HepG2 (cell line): ENCODE results near the gene PMIS2. TPM values are rescaled to one million over a fixed set of nuclear protein-coding genes. Genes with fewer than 3 reads are reported as not detected.

Experiments used
- AKAP8 ChIP-seq: sonication (generic); formaldehyde crosslinking; IDR thresholded peaks from 2 replicates; pipeline ENCODE4 v1.5.1; 2020; ENCODE audit warnings: mild to moderate bottlenecking, missing genetic modification reagents
- ARNT2 ChIP-seq: sonication (generic); formaldehyde crosslinking; IDR thresholded peaks from 2 replicates; pipeline ENCODE4 v1.8.0; 2022; ENCODE audit warnings: mild to moderate bottlenecking, low read depth, missing genetic modification reagents, moderate library complexity
- CEBPB ChIP-seq: IDR thresholded peaks from 2 replicates; pipeline ENCODE4 v1.6.1; 2011; ENCODE audit warnings: low read depth, low read length, improper control_type of control experiment, borderline replicate concordance
- FOSL1 ChIP-seq: sonication (generic); formaldehyde crosslinking; IDR thresholded peaks from 2 replicates; pipeline ENCODE4 v1.9.0; 2021; ENCODE audit warnings: missing genetic modification reagents, borderline replicate concordance
- FOXA1 ChIP-seq, 2 experiments: fragments of 450-650 bp in 1 of 2; sonication (generic) in 1 of 2; formaldehyde crosslinking in 1 of 2; IDR thresholded peaks; 2 replicates each; pipeline versions ENCODE4 v1.4.0 to v1.6.1; 2016 to 2020; ENCODE audit warnings: missing genetic modification reagents in 1 of 2
- FOXO1 ChIP-seq: sonication (generic); formaldehyde crosslinking; IDR thresholded peaks from 2 replicates; pipeline ENCODE4 v1.4.0; 2020; ENCODE audit warnings: missing genetic modification reagents
- JDP2 ChIP-seq: sonication (generic); formaldehyde crosslinking; IDR thresholded peaks from 2 replicates; pipeline ENCODE4 v1.8.1; 2022; ENCODE audit warnings: missing genetic modification reagents, borderline replicate concordance
- RFX1 ChIP-seq: fragments of 450-650 bp; IDR thresholded peaks from 2 replicates; pipeline ENCODE4 v1.6.1; 2017
- SCMH1 ChIP-seq: sonication (generic); formaldehyde crosslinking; IDR thresholded peaks from 2 replicates; pipeline ENCODE4 v1.9.0; 2021; ENCODE audit warnings: missing genetic modification reagents, mild to moderate bottlenecking, borderline replicate concordance
- ZFP36 ChIP-seq: fragments of 150-350 bp; IDR thresholded peaks from 2 replicates; pipeline ENCODE4 v1.6.1; 2018; ENCODE audit warnings: borderline replicate concordance, low read length, low read depth; ENCODE audit not compliant: partially characterized antibody
- ZFP36L2 ChIP-seq: sonication (generic); formaldehyde crosslinking; IDR thresholded peaks from 2 replicates; pipeline ENCODE4 v1.4.0; 2020; ENCODE audit warnings: missing genetic modification reagents
- ZNF20 ChIP-seq: sonication (generic); formaldehyde crosslinking; IDR thresholded peaks from 2 replicates; pipeline ENCODE4 v1.4.0; 2020; ENCODE audit warnings: mild to moderate bottlenecking, moderate library complexity, missing genetic modification reagents
- ZNF607 ChIP-seq: sonication (generic); formaldehyde crosslinking; IDR thresholded peaks from 2 replicates; pipeline ENCODE4 v1.5.1; 2020; ENCODE audit warnings: missing genetic modification reagents, mild to moderate bottlenecking, borderline replicate concordance
- ZNF766 ChIP-seq: sonication (generic); formaldehyde crosslinking; IDR thresholded peaks from 2 replicates; pipeline ENCODE4 v1.5.0; 2020; ENCODE audit warnings: missing genetic modification reagents, borderline replicate concordance
- ZNF839 ChIP-seq: sonication (generic); formaldehyde crosslinking; IDR thresholded peaks from 2 replicates; pipeline ENCODE4 v1.4.0; 2020; ENCODE audit warnings: missing genetic modification reagents, mild to moderate bottlenecking, borderline replicate concordance
- ZNF891 ChIP-seq: sonication (generic); formaldehyde crosslinking; IDR thresholded peaks from 2 replicates; pipeline ENCODE4 v1.5.0; 2020; ENCODE audit warnings: mild to moderate bottlenecking, missing genetic modification reagents
- polyA plus RNA-seq, 8 experiments: library from polyadenylated mRNA; depleted of rRNA in 3 of 8; stranded (reverse) in 7 of 8; unstranded in 1 of 8; fragments of >200 nt; fragmentation: Illumina TruSeq in 4 of 8; extraction: Trizol in 4 of 8; gene quantifications; 2 replicates each; pipeline versions ENCODE4 v1.2.1 to v1.2.3, GENCODE V29; 2011 to 2016; ENCODE audit warnings: low read depth in 4 of 8, missing spikeins in 1 of 8, mixed read lengths in 1 of 8; ENCODE audit not compliant: insufficient read depth in 1 of 8
- total RNA-seq, 5 experiments: library from RNA; depleted of rRNA; stranded (reverse); fragments of >200 nt; fragmentation: Illumina TruSeq; extraction: Trizol; gene quantifications; 2 replicates each; pipeline ENCODE4 v1.2.3, GENCODE V29; 2016; ENCODE audit warnings: low read depth in 1 of 5
- TF ChIP-seq, protein P1 (sequence below): sonication (generic); formaldehyde crosslinking; IDR thresholded peaks from 2 replicates; pipeline ENCODE4 v1.4.0; 2020; ENCODE audit warnings: mild to moderate bottlenecking, missing genetic modification reagents, borderline replicate concordance
- TF ChIP-seq, protein P2 (sequence below): sonication (generic); formaldehyde crosslinking; conservative IDR thresholded peaks from 2 replicates; pipeline ENCODE4 v1.5.0; 2020; ENCODE audit warnings: missing genetic modification reagents
- TF ChIP-seq, protein P3 (sequence below): sonication (generic); formaldehyde crosslinking; IDR thresholded peaks from 2 replicates; pipeline ENCODE4 v1.5.1; 2020; ENCODE audit warnings: mild to moderate bottlenecking, missing genetic modification reagents, moderate library complexity
- TF ChIP-seq, protein P4 (sequence below): sonication (generic); formaldehyde crosslinking; IDR thresholded peaks from 2 replicates; pipeline ENCODE4 v1.4.0; 2020; ENCODE audit warnings: missing genetic modification reagents, borderline replicate concordance

The PMIS2 gene
- total and polyA plus RNA-seq, 2 of the 13 experiments (the other 11 are each of a cell fraction or from before 2014, with no cell fraction given): not detected

DNA sequence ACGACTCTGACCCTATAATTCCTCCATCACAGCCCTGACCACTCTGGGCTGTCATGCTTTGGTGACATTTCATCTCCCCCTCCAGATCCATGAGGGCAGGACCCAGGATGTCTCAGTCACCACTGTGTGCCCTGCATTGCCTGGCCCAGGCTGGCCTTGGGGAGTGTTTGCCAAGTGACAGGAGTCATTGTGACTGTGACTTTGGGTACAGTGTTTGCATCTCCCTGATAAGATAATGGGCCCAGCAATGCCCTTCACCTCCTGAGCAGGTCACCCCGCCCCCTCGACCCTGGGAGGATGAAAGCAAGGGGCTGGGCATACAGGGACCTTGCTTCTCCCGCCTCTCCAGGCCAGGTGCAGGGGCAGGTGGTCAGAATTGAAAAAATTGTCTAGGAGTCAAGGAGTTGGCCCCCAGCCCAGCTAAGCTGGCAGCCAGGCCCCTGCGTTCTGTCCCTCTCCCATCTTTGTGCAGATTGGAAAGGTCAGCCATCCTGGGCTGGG, 16.6 kb upstream of the PMIS2 start (continued):
- TF ChIP-seq, protein P1, sequence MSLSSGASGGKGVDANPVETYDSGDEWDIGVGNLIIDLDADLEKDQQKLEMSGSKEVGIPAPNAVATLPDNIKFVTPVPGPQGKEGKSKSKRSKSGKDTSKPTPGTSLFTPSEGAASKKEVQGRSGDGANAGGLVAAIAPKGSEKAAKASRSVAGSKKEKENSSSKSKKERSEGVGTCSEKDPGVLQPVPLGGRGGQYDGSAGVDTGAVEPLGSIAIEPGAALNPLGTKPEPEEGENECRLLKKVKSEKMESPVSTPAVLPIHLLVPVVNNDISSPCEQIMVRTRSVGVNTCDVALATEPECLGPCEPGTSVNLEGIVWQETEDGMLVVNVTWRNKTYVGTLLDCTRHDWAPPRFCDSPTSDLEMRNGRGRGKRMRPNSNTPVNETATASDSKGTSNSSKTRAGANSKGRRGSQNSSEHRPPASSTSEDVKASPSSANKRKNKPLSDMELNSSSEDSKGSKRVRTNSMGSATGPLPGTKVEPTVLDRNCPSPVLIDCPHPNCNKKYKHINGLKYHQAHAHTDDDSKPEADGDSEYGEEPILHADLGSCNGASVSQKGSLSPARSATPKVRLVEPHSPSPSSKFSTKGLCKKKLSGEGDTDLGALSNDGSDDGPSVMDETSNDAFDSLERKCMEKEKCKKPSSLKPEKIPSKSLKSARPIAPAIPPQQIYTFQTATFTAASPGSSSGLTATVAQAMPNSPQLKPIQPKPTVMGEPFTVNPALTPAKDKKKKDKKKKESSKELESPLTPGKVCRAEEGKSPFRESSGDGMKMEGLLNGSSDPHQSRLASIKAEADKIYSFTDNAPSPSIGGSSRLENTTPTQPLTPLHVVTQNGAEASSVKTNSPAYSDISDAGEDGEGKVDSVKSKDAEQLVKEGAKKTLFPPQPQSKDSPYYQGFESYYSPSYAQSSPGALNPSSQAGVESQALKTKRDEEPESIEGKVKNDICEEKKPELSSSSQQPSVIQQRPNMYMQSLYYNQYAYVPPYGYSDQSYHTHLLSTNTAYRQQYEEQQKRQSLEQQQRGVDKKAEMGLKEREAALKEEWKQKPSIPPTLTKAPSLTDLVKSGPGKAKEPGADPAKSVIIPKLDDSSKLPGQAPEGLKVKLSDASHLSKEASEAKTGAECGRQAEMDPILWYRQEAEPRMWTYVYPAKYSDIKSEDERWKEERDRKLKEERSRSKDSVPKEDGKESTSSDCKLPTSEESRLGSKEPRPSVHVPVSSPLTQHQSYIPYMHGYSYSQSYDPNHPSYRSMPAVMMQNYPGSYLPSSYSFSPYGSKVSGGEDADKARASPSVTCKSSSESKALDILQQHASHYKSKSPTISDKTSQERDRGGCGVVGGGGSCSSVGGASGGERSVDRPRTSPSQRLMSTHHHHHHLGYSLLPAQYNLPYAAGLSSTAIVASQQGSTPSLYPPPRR: peak; percentile 89
- no peak for TF ChIP-seq FOSL1 (CRISPR knock-in tag)
- no peak for TF ChIP-seq ARNT2 (CRISPR knock-in tag)
- TF ChIP-seq SCMH1 (CRISPR knock-in tag): no peak
- TF ChIP-seq, protein P2, sequence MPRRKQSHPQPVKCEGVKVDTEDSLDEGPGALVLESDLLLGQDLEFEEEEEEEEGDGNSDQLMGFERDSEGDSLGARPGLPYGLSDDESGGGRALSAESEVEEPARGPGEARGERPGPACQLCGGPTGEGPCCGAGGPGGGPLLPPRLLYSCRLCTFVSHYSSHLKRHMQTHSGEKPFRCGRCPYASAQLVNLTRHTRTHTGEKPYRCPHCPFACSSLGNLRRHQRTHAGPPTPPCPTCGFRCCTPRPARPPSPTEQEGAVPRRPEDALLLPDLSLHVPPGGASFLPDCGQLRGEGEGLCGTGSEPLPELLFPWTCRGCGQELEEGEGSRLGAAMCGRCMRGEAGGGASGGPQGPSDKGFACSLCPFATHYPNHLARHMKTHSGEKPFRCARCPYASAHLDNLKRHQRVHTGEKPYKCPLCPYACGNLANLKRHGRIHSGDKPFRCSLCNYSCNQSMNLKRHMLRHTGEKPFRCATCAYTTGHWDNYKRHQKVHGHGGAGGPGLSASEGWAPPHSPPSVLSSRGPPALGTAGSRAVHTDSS: no peak
- TF ChIP-seq ZNF766 (CRISPR knock-in tag): no peak
- no peak for TF ChIP-seq JDP2 (CRISPR knock-in tag)
- no peak for TF ChIP-seq RFX1
- no peak for TF ChIP-seq ZNF20
- TF ChIP-seq, protein P3, sequence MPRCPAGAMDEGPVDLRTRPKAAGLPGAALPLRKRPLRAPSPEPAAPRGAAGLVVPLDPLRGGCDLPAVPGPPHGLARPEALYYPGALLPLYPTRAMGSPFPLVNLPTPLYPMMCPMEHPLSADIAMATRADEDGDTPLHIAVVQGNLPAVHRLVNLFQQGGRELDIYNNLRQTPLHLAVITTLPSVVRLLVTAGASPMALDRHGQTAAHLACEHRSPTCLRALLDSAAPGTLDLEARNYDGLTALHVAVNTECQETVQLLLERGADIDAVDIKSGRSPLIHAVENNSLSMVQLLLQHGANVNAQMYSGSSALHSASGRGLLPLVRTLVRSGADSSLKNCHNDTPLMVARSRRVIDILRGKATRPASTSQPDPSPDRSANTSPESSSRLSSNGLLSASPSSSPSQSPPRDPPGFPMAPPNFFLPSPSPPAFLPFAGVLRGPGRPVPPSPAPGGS (CRISPR knock-in tag): no peak
- no peak for TF ChIP-seq ZNF839
- no peak for TF ChIP-seq ZFP36
- no peak for TF ChIP-seq ZFP36L2
- TF ChIP-seq, protein P4, sequence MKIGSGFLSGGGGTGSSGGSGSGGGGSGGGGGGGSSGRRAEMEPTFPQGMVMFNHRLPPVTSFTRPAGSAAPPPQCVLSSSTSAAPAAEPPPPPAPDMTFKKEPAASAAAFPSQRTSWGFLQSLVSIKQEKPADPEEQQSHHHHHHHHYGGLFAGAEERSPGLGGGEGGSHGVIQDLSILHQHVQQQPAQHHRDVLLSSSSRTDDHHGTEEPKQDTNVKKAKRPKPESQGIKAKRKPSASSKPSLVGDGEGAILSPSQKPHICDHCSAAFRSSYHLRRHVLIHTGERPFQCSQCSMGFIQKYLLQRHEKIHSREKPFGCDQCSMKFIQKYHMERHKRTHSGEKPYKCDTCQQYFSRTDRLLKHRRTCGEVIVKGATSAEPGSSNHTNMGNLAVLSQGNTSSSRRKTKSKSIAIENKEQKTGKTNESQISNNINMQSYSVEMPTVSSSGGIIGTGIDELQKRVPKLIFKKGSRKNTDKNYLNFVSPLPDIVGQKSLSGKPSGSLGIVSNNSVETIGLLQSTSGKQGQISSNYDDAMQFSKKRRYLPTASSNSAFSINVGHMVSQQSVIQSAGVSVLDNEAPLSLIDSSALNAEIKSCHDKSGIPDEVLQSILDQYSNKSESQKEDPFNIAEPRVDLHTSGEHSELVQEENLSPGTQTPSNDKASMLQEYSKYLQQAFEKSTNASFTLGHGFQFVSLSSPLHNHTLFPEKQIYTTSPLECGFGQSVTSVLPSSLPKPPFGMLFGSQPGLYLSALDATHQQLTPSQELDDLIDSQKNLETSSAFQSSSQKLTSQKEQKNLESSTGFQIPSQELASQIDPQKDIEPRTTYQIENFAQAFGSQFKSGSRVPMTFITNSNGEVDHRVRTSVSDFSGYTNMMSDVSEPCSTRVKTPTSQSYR (CRISPR knock-in tag): peak; percentile 95
- TF ChIP-seq ZNF891: no peak; the same call in 1 of the 2 replicates
- no peak for TF ChIP-seq CEBPB
- no peak for TF ChIP-seq FOXA1 (IDR thresholded peaks at IDR 0.05)
- peak; percentile 87 for TF ChIP-seq FOXA1 (CRISPR knock-in tag; IDR thresholded peaks at IDR 0.05)
- TF ChIP-seq ZNF607 (CRISPR knock-in tag): no peak
- TF ChIP-seq AKAP8: no peak
- peak; percentile 85 for TF ChIP-seq FOXO1 (CRISPR knock-in tag)
